GM12878 (cell line): Measurements from ENCODE around the gene CHRDL2. TPM values are rescaled to one million over a fixed set of nuclear protein-coding genes. Genes with fewer than 3 reads are reported as not detected.

ENCODE experiments used
- ATAC-seq: fragments of 200-7000 bp; cut with Tn5 transposase; 3 replicates; pipeline ENCODE4 v1.9.1; 2020; ENCODE audit warnings: mild to moderate bottlenecking, moderate library complexity
- BruUV-seq: library from RNA; stranded (reverse); fragments of 400-500 nt; replicated peaks from 2 replicates; lab custom pipeline; 2021; lab: Mats Ljungman, UMichigan
- CTCF ChIA-PET: fragments of 300-600 bp; sonication (Branson Sonifier 250); formaldehyde crosslinking; extraction: SDS; loops from one replicate; lab custom pipeline; 2021; ENCODE audit warnings: inconsistent platforms; lab: Yijun Ruan, JAX
- POLR2A ChIA-PET: fragments of 350-600 bp; formaldehyde crosslinking; extraction: SDS; loops from one replicate; lab custom pipeline; 2021; ENCODE audit warnings: inconsistent platforms; lab: Charles Lee
- RAD21 ChIA-PET: fragments of 300-600 bp; sonication (Branson Sonifier 250); formaldehyde crosslinking; loops from one replicate; lab custom pipeline; 2023; ENCODE audit warnings: antibody characterized with exemption; ENCODE audit not compliant: unreplicated experiment; lab: Charles Lee
- SMC1A ChIA-PET: fragments of 300-600 bp; sonication (Branson Sonifier 250); formaldehyde crosslinking; loops from one replicate; lab custom pipeline; 2023; ENCODE audit not compliant: unreplicated experiment, uncharacterized antibody; lab: Charles Lee
- DNase-seq: peaks from one replicate; pipeline ENCODE4 v3.0.0-alpha.2; 2011; ENCODE audit warnings: low read depth, low spot score
- FAIRE-seq: peaks from 3 replicates; lab custom pipeline; 2011; peaks lifted over from hg19 to GRCh38; lab: Jason Lieb, UNC
- H2AFZ ChIP-seq: 2 replicates; pipeline ENCODE4 v1.6.0; 2011; ENCODE audit warnings: low read depth, low read length, control low read depth; ENCODE audit not compliant: control insufficient read depth
- H3K27ac ChIP-seq: 2 replicates; pipeline ENCODE4 v1.5.1; 2011; ENCODE audit warnings: control low read depth; ENCODE audit not compliant: control insufficient read depth, insufficient read depth
- H3K27me3 ChIP-seq, 2 experiments: replicated peaks in 1 of 2; 2 replicates each; pipeline versions ENCODE4 v1.6.0 to v1.6.1; 2011; ENCODE audit warnings: low read length in 1 of 2; ENCODE audit not compliant: control insufficient read depth in 2 of 2, insufficient read depth in 2 of 2
- H3K36me3 ChIP-seq, 2 experiments: 2 replicates each; pipeline ENCODE4 v1.5.1; 2011; ENCODE audit warnings: low read length in 1 of 2; ENCODE audit not compliant: control insufficient read depth in 2 of 2, insufficient read depth in 2 of 2
- H3K4me1 ChIP-seq: 2 replicates; pipeline ENCODE4 v1.6.1; 2011; ENCODE audit warnings: mild to moderate bottlenecking, low read length, moderate library complexity, mixed read lengths; ENCODE audit not compliant: control insufficient read depth, insufficient read depth
- H3K4me2 ChIP-seq: 2 replicates; pipeline ENCODE4 v1.6.0; 2011; ENCODE audit warnings: control low read depth; ENCODE audit not compliant: control insufficient read depth, insufficient read depth
- H3K4me3 ChIP-seq: fragments of 200-600 bp; sonication (generic); 2 replicates; pipeline ENCODE4 v1.5.1; 2016
- H3K79me2 ChIP-seq: 2 replicates; pipeline ENCODE4 v1.6.0; 2011; ENCODE audit warnings: low read length; ENCODE audit not compliant: control insufficient read depth, insufficient read depth
- H3K9ac ChIP-seq: 2 replicates; pipeline ENCODE4 v1.8.0; 2011; ENCODE audit warnings: low read length, control low read depth, mixed read lengths; ENCODE audit not compliant: control insufficient read depth, insufficient read depth
- H3K9me3 ChIP-seq: replicated peaks from 3 replicates; pipeline ENCODE4 v1.5.1; 2011; ENCODE audit warnings: mild to moderate bottlenecking, low read length; ENCODE audit not compliant: control insufficient read depth, insufficient read depth
- H4K20me1 ChIP-seq: 2 replicates; pipeline ENCODE4 v1.6.0; 2011; ENCODE audit not compliant: control insufficient read depth, insufficient read depth
- BHLHE40 ChIP-seq, 2 experiments: fragments of 450-650 bp in 1 of 2; IDR thresholded peaks; 2 replicates each; pipeline ENCODE4 v1.6.1; 2011 to 2017; ENCODE audit warnings: low read depth in 2 of 2, borderline replicate concordance in 1 of 2, improper control_type of control experiment in 1 of 2, low read length in 1 of 2, mild to moderate bottlenecking in 1 of 2
- BMI1 ChIP-seq: fragments of 450-650 bp; IDR thresholded peaks from 2 replicates; pipeline ENCODE4 v1.6.1; 2016; ENCODE audit warnings: mild to moderate bottlenecking, moderate library complexity, borderline replicate concordance
- BRCA1 ChIP-seq: IDR thresholded peaks from 2 replicates; pipeline ENCODE4 v1.6.1; 2011; ENCODE audit warnings: low read depth, low read length, improper control_type of control experiment
- CEBPB ChIP-seq, 2 experiments: fragments of 150-350 bp in 1 of 2; IDR thresholded peaks; 2 replicates each; pipeline ENCODE4 v1.6.1; 2012 to 2014; ENCODE audit warnings: low read depth in 2 of 2, low read length in 2 of 2, borderline replicate concordance in 1 of 2, inconsistent platforms in 1 of 2
- CTCF ChIP-seq, 3 experiments: IDR thresholded peaks in 2 of 3; conservative IDR thresholded peaks in 1 of 3; 2 replicates each; pipeline ENCODE4 v1.5.1; 2011; ENCODE audit warnings: low read depth in 3 of 3, low read length in 3 of 3, mild to moderate bottlenecking in 3 of 3, control low read depth in 2 of 3, moderate library complexity in 2 of 3, inconsistent platforms in 1 of 3, mixed read lengths in 1 of 3; ENCODE audit not compliant: control insufficient read depth in 2 of 3, insufficient read depth in 1 of 3; ENCODE audit errors: extremely low read depth in 1 of 3
- ETV6 ChIP-seq, 2 experiments: fragments of 450-650 bp in 1 of 2; IDR thresholded peaks in 1 of 2; conservative IDR thresholded peaks in 1 of 2; 2 replicates each; pipeline ENCODE4 v1.6.1; 2014; ENCODE audit warnings: antibody characterized with exemption in 1 of 2, borderline replicate concordance in 1 of 2, low read depth in 1 of 2, mild to moderate bottlenecking in 1 of 2, moderate library complexity in 1 of 2
- MAX ChIP-seq: IDR thresholded peaks from 2 replicates; pipeline ENCODE4 v1.6.1; 2012; ENCODE audit warnings: low read depth, low read length, improper control_type of control experiment
- NFXL1 ChIP-seq: fragments of 450-650 bp; IDR thresholded peaks from 2 replicates; pipeline ENCODE4 v1.6.1; 2017; ENCODE audit warnings: antibody characterized with exemption, mild to moderate bottlenecking, borderline replicate concordance
- PBX3 ChIP-seq: IDR thresholded peaks from 2 replicates; pipeline ENCODE4 v1.6.1; 2011; ENCODE audit warnings: mild to moderate bottlenecking, low read depth, low read length, moderate library complexity; ENCODE audit not compliant: insufficient replicate concordance
- USF1 ChIP-seq: IDR thresholded peaks from 2 replicates; pipeline ENCODE4 v1.6.1; 2011; ENCODE audit warnings: borderline replicate concordance, low read depth, mild to moderate bottlenecking, moderate library complexity, mixed read lengths, low read length; ENCODE audit not compliant: insufficient read depth; ENCODE audit errors: extremely low read length
- WGBS: methylation state at CpG from one replicate; pipeline ENCODE4 v1.1.6; 2016; ENCODE audit warnings: low lambda C conversion rate; ENCODE audit not compliant: insufficient replicate concordance, insufficient coverage; ENCODE audit errors: missing lambda C conversion rate; 5-methylcytosine and 5-hydroxymethylcytosine counted together
- in situ Hi-C: fragments of 300-500 bp; cut with MboI; formaldehyde crosslinking; loops from 9 replicates; pipeline ENCODE4 v1.14.3; 2018; ENCODE audit warnings: mixed read lengths
- intact Hi-C: fragments of 100-400 bp; cut with micrococcal nuclease; formaldehyde crosslinking; loops from one replicate; pipeline ENCODE4 v1.14.2; 2022; ENCODE audit not compliant: unreplicated experiment
- polyA plus RNA-seq, 11 experiments: library from polyadenylated mRNA; depleted of rRNA in 4 of 11; unstranded in 6 of 11; stranded (reverse) in 5 of 11; fragments of >200 nt; fragmentation: Nextera tagmentation in 4 of 11; fragmentation: Illumina TruSeq in 1 of 11; extraction: Ambion mirVana in 4 of 11; extraction: Trizol in 1 of 11; gene quantifications; 1 replicate in 1 of 11; 2 replicates in 10 of 11; pipeline versions ENCODE4 v1.2.1 to v1.2.3, GENCODE V29; 2011 to 2016; ENCODE audit warnings: inconsistent platforms in 2 of 11, missing spikeins in 2 of 11, low read depth in 1 of 11
- total RNA-seq, 4 experiments: library from RNA; depleted of rRNA in 3 of 4; stranded (reverse); fragments of >200 nt in 3 of 4; fragmentation: Illumina TruSeq in 1 of 4; extraction: Trizol in 1 of 4; gene quantifications; 2 replicates each; pipeline versions ENCODE4 v1.2.1 to v1.2.3, GENCODE V29; 2013 to 2021

The CHRDL2 gene
- total and polyA plus RNA-seq, 10 of the 15 experiments (the other 5 are each of a cell fraction or from before 2014, with no cell fraction given), result not detected

- no peak overlapping the region for H3K4me3 ChIP-seq
- ATAC-seq (no peak), DNase-seq (no peak), FAIRE-seq (no peak)
- no peaks in the 10 kb centered on the region for H3K4me1 ChIP-seq
- WGBS, result 19% methylated on average over 10 of the region's 10 CpGs
- ChIA-PET SMC1A (no interaction called here), RAD21 (no interaction called here), CTCF (interaction anchor here (3.4 kb wide), 1 partner anchor 18 kb away, joined by 13 read pairs; no protein-coding TSS in a partner anchor), POLR2A (no interaction called here)
- no peaks in the 10 kb centered on the region for H3K9me3 ChIP-seq
- no peaks in the 10 kb centered on the region for H3K79me2 ChIP-seq
- no peak for TF ChIP-seq NFXL1
- TF ChIP-seq BRCA1, result no peak
- TF ChIP-seq PBX3, result no peak
- TF ChIP-seq MAX, result no peak
- no peak for TF ChIP-seq CTCF (IDR thresholded peaks at IDR 0.05 in 2 of 3, conservative IDR thresholded peaks at IDR 0.05 in 1 of 3; ENCODE audit: control insufficient read depth in 2 of 3, extremely low read depth in 1 of 3, insufficient read depth in 1 of 3, low read depth in 3 of 3, low read length in 3 of 3)
- no peak for TF ChIP-seq CEBPB (IDR thresholded peaks at IDR 0.05; ENCODE audit: borderline replicate concordance in 1 of 2, low read depth in 2 of 2, low read length in 2 of 2)
- no peak for TF ChIP-seq USF1
- TF ChIP-seq ETV6 (conservative IDR thresholded peaks at IDR 0.05 in 1 of 2, IDR thresholded peaks at IDR 0.05 in 1 of 2; ENCODE audit: borderline replicate concordance in 1 of 2, low read depth in 1 of 2), result no peak
- no peak for TF ChIP-seq BMI1
- TF ChIP-seq BHLHE40 (IDR thresholded peaks at IDR 0.05; ENCODE audit: borderline replicate concordance in 1 of 2, low read depth in 2 of 2, low read length in 1 of 2), result no peak
- no peaks in the 10 kb centered on the region for H4K20me1 ChIP-seq
- no peak overlapping the region for H2AFZ ChIP-seq
- intact Hi-C loops (no loop called here), in situ Hi-C loops (no loop called here)
- no peaks in the 10 kb centered on the region for H3K27me3 ChIP-seq
- H3K9ac ChIP-seq, result no peak overlapping the region
- no TSS peak for BruUV-seq
- H3K4me2 ChIP-seq, result no peak overlapping the region
- no peaks in the 10 kb centered on the region for H3K36me3 ChIP-seq
- no peak overlapping the region for H3K27ac ChIP-seq
Measured at GRCh38 chr11:74707602-74708510, 23.4 kb downstream of the CHRDL2 start.
